GM18507 (cell line): ENCODE data around the gene ILKAP.

Source experiments
- DNase-seq: peaks from one replicate; pipeline ENCODE4 v3.0.0; 2011; ENCODE audit warnings: low read depth; ENCODE audit not compliant: insufficient read length; ENCODE audit errors: extremely low spot score
- FAIRE-seq: peaks from 2 replicates; lab custom pipeline; 2011; peaks lifted over from hg19 to GRCh38; lab: Jason Lieb, UNC

ILKAP gene

DNA sequence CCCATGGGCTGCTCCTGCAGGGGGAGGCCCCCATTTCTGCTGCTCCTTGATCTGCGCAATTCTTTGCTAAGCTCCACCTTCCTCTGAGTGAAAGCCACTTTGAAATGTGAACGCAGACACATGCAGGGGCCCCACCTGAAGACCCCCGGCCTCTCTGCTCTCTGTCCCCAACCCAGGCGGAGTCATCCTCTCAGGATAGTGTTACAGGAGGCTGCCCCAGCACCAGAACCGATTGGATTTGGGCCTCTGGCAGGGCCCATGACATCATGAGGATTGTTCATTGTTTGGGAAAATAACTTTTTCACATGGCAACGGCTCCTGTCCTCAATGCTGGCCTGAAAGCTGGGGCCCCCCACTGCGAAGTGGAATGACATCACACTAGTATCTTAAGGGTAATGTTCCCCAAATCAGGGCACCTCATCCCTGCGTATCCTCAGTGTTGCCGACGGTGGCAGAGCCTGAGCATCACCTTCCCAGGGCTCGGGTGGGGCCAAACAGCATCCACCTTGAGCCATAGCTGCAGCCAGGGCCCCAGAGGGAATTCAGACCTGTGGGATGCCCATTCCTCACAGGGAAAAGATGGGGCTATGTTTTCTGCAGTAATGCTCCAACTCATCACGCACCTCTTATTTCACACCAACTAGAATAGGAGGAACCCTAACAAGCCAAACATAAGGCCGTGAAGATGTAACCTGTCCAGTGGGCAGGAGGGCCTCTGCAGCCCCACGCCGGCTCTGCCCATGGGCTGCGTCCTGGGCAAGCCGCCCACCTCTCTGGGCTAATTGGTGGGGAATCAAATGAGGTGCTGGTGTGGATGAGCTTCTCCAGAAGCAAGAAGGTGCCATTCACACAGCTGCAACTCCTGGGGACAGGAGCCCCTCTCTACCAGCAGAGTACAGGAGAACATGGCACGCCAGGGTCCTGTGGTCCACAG is 47.5 kb downstream of the ILKAP start:
- FAIRE-seq (no peak), DNase-seq (no peak)

DNA sequence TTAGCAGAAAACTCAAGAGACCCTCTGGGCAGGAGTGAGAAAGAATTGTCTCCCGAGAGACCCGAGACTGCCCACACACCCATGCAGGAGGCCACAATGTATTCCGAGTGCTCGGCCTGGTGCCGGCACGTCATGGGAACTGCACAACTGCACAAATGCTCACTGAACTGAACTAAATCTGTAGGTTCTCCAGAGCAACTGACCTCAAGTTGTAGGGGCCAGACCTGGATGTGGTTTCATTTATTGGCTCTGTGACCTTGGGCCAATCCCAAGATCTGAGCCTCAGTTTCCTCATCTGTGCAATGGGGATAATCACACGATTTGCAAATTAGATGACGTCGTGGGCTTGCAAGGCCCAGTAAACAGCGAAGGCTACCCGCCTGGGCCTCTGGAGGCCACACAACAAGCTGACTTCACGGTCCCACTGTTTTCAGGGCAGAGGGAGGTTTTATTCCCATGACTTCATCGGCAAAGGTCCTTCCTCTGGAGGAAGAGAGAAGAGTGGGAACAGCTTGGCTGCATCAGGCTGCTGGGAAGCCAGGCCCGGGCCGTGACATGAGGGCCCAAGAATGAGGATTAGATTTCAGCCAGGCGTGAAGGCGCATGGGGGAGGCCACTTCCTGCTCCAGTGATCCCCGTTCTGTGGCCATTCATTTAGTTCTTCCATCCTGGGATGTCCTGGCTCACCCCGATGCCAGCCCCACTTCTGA is 48.3 kb downstream of the ILKAP start:
- FAIRE-seq: no peak
- no peak for DNase-seq

DNA sequence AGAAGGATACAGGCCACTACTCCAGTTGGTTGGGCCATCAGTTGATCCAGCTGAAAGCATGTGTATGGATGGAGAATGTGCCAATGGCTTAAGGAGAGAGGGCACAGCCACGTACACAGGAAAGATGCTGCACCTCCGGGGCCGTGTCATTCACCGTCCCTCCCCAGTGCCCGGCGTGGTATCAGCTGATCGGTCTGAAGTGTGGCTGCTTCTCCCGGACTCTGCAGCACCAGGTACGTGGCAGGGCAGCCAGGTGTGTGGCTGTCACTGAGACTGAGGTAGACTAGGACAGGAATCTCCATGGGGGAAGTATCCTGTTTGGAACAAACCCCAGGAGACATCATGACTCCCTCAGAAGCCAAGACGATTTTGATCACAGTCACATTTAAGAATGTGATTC is 48.9 kb downstream of the ILKAP start:
- DNase-seq (no peak), FAIRE-seq (no peak)

DNA sequence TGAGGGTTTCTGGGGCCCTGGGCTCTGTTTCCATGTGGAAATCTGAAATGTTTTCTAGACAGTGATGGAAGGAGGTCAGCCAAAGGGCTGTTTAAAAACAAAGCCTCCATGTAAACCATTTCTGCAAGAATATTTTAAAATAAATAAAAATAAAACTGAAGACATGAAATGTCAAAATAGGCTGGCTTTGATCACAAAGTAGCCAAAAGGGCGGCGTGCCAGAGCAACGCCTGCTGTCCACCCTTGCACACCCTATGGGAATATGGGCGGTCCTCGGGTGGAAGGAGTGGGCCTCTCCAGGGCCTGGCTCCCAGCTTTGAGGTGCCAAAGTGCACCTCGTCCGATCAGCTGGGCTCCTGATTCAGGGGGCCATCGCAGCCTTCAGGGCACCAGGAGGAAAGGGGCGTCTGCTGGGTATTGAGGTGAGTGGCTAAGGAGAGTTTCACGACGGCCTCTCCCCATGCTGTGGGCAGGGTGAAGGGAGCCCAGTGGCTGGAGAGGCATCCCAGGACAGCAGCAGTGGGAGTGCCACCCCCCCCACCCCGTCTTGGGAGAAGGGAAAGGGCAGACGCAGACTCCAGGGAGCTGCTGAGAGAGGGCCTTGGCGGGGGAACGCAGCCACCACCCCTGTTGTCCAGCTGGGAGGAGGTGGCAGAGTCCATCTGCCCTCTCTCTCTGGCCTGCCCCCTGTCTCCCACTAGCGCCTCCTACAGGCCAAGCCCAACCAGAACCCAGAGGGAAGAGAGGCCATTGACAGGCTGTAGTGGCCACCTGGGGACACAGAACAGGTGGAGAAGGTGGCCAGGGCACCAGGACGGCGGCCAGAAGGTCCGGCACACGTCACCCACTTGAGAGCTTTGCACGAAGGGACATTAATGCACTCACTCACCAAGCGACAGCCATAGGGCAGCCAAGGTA is 50.5 kb downstream of the ILKAP start:
- FAIRE-seq (no peak), DNase-seq (no peak)

DNA sequence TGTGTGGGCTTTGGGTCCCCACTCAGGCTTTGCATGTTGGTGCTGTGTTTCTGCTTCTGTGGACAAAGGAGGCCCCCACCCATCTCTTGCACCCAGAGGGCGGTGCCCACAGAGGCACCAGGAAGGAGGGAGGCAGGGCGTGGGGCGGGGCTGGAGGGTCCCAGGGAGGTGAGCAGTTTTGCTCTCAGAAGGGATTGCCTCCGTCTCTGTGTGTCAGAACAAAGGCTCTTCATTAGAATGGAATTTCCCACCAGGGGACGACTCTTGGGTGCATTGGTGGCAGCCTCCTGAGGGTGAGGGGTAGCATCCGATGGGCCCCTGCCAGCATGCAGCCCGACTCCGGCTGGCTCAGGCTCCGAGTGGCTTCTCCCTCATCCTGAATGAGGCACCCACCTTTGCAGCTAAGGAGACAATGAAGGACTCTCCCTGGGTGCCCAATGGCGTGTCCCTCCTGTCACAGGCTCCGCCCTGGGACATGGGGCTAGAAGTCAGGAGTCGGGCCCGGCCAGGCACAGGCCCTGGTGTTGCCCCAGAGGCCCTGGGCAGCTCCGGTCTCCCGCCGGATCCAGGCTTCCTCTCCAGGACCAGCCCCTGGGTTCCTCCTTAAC is 51.8 kb downstream of the ILKAP start:
- DNase-seq: no peak
- no peak for FAIRE-seq

DNA sequence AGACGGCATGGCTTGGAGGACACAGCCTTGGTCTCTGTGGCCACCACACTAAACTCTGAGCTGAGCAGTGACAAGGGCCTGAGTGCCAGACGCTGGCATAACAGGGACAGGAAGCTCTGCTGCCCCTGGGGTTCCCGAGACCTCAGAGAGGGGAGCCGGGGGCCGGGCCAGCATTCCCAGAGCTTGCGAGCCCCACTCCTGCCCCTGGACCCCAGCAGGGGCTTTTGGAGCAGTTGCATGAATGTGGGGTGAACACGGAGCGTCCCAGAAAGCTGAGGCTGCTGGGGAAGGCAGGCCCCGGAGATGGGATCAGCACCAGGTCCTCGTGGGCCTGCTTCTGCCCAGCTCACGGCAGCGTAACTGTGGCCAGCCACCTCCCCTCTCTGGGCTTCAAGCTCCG is 52.3 kb downstream of the ILKAP start:
- FAIRE-seq: no peak
- no peak for DNase-seq

DNA sequence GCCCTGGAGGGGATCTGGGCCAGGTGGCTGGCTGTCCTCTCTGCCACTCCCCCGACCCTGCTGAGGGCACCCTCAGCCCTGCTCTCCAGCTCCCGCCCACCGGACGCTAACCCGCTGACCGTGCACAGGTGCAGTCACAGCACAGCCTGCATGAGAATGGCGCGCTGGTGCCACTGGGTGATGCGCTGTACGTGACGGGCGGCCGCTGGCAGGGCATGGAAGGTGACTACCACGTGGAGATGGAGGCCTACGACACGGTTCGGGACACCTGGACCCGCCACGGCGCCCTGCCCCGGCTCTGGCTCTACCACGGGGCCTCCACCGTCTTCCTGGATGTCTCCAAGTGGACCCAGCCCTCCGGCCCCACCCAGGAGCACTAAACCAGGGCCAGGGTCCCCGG is 52.8 kb downstream of the ILKAP start:
- no peak for DNase-seq
- FAIRE-seq: no peak

DNA sequence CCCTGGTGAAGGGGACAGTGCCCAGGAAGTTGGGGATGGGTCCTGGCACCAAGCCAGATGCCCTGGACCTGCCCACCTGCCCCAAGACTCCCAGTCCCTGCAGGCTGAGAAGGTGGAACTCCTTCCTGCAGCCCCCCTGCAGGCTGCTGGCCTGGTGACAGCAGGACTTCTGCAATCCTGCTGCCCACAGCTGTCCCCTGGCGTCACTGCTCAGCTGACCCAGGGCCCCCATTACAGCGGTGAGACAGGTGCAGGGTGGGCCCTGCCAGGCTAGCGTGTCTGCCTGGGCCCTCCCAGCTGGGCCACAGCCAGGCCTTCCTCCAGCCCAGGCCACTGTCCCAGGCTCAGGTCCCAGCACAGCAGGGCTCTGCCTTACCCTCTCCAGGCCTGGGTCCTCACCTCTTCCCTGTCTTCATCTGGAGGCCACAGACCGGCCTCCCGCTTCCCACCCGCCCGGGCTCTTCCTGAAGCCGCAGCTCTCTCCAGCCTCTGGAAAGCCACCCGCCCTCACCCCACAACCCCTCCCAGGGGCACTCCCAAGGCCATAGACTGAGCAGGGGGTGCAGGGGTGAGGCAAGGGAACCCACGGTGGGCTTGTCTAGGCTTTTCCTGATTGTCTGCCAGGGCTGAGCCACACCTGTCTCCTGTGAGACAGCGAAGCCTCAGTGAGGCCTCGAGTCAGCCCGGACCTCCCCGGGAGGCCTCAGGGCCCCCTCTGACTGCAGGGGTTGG is 53.5 kb downstream of the ILKAP start:
- no peak for DNase-seq
- FAIRE-seq: no peak

DNA sequence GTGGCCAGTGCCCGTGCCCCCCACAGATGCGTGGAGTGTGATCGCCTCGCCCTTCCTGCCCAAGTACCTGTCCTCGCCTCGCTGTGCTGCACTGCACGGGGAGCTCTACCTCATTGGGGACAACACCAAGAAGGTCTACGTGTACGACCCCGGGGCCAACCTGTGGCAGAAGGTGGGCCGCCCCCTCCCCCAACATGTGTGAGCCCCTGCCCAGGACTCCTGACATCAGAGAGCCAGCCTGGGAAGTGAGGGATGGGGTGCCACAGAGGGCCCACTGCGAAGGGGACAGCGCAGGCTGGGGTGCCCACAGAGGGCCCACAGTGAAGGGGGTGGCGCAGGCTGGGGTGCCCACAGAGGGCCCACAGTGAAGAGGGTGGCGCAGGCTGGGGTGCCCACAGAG is 54.5 kb downstream of the ILKAP start:
- FAIRE-seq (no peak), DNase-seq (no peak)

DNA sequence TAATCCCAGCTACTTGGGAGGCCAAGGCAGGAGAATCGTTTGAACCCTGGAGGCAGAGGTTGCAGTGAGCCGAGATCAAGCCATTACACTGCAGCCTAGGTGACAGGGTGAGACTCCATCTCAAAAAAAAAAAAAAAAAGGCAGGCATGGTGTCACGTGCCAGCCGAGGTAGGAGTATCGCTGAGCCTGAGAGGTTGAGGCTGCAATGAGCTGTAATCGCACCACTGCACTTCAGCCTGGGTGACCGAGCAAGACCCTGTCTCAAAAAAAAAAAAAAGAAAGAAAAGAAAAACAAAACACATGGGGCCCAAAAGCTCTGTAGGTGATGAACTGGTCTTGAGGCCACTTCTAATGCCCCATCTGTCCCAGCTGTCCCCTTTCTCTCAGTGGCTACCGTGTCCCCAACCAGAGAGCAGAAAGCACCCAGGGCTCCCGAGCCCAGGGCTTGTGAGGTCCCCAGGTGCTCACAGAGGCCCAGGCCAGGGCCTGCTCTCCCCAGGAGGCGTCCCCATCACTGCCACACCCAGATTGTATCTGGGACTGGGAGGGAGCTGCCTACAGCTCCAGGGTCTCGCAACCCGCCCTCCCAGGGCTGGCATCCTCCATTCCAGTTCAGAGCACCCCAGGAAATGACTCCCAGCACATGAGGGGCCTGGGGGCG is 56.5 kb downstream of the ILKAP start:
- no peak for DNase-seq
- FAIRE-seq: no peak

DNA sequence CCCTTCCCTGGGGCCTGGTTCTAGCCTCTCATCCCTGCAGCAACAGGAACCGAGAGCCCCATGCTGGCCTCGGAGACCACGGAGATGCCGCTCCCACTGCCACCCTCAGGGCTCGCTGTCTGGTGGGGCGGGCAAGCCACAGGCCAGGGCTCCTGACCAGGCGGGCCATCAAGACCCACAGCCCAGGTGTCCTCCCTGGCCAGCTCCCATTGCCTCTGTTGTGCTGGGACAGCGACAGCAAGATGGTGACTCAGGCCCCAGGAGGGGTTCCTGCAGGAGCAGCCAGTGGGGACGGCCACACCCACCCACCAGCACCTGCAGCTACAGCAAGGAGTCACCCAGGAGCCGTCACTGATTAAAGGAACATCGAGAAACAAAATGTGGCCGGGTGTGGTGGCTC is 57.6 kb downstream of the ILKAP start:
- FAIRE-seq (no peak), DNase-seq (no peak)

DNA sequence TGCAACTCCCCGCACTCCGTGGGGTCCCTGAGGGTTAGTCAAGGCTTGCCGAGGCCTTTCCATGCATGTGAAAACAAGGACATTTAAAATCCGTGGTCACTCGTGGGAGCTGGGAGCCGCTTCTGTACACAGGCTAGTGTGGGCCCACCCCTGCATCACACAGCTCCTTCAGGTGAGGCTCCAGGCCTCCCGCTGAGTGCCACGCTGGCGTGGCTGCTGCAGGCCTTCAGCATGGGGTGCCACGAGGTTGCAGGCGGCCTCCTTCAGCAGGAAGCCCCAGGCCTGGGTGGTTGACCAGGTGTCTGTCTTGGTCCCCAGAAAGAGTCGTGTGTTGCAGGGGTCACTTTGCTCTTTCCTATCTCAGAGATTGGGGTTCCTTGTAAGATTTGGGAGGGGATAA is 58.4 kb downstream of the ILKAP start:
- FAIRE-seq (no peak), DNase-seq (no peak)

DNA sequence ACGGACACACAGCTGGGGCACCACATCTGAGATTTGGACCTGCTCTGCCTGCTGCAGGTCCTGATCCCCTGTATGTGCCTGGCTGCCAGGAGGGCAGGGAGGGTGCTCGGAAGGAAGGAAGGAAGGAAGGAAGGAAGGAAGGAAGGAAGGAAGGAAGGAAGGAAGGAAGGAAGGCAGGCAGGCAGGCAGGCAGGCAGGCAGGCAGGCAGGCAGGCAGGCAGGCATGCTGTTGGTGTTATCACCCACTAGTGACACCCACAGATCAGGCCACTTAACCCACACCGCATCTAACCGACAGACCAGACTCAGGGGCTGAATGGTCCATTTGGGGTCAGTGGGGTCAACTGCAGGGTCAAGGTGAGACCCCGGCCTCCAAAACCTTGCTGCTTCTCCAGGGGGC is 59.2 kb downstream of the ILKAP start:
- FAIRE-seq: no peak
- DNase-seq: no peak

DNA sequence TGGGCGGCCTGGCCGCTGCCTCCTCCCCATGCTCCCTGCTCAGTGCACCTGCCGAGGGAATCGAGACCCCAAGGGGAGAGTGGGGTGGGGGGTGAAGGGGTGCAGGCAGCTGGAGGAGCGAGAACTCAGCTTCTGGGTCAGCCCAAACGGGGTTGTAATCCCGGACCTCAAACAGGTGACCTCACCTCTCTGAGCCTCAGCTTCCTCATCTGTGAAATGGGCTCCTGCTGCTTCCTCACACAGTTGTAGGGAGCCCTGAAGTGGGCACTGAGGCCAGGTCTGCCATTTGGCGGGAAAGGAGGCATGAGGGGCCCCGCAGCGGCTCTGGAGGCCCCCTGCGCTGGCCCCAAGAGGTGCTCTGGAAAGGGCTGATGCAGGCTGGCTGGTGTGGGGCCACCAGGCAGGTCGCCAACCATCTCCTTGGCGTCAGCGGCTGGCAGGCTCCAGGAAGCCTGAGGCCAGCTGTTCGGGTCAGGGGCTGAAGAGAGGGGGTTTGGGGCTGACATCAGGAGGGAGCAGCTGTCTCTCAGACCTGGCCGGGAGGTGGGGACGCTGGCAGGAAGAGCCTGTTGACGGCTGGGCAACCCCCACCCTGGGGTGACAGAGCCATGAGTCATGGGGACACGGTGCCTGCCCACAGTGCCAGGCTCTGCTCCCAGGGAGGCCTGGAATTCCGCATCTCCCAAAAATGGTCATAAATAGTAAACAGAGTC is 60.1 kb downstream of the ILKAP start:
- FAIRE-seq (no peak), DNase-seq (no peak)

DNA sequence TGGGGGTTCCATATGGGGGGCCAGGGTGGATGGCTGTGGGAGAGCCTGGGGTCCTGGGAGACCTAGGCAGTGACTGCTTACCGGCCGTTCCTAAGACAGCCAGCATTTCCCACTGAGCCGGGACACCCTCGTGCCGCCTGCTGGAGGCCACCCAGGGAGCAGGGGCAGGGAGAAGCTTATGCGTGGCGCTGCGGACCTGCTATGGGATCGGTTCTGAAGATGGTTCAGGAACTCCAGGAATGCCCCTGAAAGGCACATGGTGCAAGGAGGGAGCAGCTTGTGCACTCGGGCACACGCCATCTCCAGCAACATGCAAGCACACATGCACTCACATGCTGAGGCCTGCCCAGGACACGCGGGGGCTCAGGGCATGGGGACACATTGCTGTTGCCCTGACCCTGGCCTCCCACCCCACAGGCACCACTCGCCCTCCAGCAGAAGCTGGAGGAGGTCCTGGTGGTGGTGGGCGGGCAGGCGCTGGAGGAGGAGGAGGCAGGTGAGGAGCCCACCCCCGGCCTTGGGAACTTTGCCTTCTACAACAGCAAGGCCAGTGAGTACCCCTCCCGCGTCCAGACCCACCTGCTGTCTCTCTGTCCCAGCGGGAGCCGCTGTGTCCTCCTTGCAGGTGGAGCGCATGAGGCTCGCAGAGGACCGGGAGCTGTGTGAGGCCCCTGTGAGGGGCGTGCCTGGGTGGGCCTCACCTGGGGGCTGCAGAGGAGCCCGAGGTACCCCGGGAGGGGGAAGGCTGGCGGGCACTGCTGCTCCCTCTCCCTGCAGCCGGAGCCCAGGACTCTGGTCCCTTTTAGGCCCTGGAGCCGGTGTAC is 60.9 kb downstream of the ILKAP start:
- no peak for FAIRE-seq
- no peak for DNase-seq

DNA sequence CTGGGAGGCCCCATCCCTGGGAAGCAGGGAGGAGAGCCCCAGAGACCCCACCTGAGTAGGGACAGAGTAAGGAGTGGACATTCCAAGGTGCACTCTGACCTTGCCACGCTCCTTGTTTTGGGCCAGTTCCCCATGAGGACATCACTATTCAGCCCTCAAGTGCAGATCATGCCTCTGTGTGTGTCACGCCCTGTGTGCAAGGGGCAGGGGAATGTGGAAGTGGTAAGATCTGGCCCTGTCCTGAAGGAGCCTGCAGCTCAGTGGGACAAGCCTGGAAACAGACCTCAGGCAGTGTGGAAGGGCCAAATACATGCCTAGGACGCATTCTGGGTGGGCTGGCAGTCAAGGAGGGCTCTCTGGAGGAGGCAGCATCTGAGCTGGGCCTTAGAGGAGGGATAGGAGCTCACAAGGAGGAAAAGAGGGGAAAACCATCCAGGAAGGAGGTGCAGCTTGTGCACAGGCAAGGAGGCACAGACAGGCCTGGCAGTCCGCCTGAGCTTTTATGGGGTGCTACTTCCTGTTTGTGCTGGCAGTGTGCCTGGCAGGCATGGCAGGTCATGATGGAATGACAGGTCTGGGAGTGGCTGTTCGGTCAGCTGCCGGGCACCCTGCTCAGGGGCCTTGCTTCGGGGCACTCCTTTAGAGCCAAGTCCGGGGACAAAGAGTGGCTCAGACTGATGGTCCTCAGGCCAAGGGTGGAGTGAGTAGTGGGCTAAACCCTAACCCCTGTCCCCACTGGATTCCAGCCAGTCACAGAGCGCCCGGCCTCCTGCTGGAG is 61.8 kb downstream of the ILKAP start:
- FAIRE-seq: no peak
- DNase-seq: no peak
